ENCODE data around the gene SLC28A3.

The SLC28A3 gene

DNA sequence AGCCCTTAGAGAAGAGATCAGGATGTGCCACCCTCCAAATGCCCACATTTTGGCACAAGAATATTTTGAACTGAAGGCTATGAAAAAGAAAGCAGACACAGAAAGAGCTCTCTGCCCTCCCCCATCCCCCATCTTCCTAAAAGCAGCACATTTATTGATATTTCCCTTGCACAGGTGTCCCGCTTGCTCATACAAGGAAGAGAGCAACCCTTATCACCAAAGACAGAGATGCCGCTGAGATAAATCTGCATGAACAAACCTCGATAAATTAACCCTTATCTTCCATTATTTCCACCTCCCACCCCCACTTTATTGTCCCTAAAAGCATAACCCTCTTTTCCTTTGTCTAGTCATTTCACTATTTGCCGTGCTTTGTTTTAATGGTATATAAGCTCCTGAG is 1.8 kb downstream of the SLC28A3 start:
- DNase-seq, result no peak

DNA sequence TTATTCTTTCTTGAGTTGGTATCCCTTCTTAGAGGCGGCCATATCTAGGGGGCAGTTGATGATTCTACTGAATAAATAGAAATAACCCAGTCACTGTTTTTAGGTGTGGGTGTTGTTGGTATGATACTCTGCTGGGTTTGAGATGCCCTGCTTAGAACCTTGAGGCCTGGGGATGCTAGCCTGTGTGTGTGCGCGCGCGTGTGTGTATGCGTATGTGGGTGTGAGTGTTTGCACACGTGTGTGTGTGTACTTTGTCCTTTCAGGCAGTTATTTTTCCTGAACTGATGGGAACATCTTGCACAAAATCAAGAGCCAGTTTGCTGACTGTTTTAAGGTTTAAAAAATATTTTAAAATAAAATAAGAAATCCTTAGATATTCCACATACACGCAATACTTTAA is 3.3 kb downstream of the SLC28A3 start:
- no peak for DNase-seq

DNA sequence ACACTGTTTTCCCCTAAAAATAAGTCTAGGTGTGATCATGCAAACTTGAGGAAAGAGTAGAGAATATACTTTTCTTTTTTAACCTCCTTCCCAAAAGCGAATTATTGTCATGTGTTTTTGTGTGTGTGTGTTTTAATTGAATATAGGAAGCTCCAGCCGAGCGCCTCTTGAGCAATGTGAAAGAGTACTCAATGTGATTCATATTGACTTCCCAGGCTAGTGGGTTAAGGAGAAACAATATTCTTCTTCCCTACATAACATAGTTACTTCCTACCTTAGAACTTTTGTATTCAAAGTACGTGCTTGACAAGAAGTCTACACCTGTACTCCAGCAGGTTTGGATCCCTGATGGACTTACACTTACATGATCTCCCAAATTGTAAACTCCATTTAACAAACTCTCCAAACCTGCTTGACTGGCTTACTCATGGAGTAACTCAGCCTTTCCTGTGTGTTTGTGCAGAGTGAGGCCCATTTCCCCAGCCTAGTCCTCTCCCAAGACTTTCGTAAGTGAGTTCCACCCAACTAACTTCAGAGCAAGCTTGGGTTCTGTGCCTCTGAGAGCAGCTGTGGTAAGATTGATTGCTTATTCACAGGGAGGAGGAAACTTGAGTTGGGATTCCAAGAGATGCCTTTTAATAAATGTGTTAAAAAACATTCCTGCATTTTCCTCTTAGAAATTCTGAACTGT is 9.3 kb downstream of the SLC28A3 start:
- no peak for DNase-seq

DNA sequence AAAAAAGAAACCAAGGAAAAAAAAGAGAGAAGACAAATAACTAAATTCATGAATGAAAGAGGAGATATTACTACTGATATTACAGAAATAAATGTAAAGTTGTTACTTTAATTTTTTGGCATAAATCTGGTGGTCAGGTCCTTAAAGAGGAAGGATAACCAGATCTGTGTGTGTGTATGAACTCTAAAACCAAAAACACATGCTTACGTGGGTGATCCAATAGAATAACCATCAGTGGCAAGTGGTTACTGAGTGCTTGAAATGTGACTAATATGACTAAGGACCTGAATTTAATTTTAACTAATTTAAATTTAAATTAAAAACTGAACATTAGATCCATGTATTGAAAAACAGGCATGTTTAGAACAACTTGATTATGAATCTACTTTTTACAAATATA is 10.3 kb downstream of the SLC28A3 start:
- no peak for DNase-seq

DNA sequence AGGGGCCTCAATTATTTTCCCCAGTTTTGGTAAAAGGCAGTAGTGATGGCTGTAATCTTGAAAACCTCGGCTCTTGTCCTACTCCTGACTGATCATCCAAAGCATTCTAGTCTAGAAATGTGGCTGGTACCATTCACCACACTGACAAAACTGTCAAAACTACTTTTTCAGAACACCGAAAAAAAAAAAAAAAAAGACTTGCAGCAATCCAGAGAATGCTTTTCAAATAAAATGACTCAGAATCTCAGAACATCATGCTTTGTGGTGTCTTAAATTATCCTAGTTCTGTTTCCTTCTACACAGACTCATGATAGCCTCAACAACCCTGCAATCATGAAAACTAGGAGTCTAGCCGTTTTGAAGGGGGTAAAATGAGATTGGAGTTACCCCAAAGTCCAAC is 13.4 kb downstream of the SLC28A3 start:
- DNase-seq, result no peak

DNA sequence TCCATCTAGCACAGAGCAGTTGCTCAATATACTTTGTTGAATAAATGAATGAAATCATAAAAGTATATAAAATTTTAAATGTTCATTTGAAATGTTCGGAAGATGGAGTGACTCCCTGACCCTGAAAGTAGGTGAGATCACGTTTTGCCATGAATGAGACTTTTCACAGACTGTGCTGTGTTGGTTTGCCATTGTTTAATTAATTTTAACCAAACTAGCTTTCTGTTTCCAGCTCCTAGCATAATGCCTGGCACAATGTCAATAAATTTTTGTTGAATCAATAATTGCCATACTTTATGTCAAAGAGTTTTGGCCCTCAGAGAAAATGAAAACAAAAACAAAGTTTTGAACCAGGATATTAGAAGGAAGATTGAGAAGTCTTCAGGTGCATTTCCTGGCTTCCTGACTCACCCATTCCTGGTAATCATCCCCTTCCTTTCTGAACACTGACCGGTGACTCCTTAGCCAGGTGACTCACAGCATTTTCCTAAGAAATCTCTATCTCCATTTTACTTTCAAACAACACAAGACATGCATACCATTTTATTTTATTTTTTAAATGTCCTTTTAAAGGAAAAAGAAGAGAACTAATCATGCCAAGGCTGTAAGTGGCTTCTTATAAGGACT is 15.1 kb downstream of the SLC28A3 start:
- no peak for DNase-seq

DNA sequence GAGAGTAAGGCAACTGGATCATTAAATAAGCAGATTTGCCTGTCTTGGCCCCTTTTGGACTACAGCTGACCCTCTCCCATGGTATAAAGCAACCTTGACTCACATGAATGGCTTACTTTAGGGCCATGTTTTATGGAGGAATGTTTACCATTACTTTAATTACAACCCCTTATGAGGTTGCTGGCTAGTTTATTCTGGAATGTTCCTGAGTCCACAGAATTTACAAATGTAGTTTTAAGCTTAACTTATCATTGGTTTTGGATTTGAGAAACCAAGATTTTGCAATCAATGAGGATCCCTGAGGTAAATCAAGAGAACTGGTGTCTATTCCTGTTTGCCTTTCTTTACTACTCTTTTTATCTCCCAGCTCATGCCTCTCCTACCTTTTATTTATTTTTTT is 15.7 kb downstream of the SLC28A3 start:
- no peak for DNase-seq

DNA sequence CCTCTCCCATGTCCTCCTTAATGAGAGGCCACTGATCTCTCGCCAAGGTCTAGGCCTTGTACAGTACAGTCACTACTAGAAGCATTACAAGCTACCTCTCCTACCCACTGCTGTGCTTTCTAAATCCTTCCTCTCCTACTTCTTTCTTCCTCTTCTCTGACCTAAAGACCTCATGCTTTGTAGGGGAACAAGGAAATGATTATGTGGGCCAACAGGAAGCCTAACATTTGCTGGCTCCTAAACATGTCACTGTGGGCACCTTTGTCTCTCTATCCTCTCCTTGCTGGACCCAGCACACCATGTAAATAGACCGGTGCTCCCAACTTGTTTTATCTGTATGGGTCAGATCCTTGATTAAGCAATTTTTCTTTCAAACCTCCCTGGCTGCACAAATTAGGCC is 16.7 kb downstream of the SLC28A3 start:
- no peak for DNase-seq

DNA sequence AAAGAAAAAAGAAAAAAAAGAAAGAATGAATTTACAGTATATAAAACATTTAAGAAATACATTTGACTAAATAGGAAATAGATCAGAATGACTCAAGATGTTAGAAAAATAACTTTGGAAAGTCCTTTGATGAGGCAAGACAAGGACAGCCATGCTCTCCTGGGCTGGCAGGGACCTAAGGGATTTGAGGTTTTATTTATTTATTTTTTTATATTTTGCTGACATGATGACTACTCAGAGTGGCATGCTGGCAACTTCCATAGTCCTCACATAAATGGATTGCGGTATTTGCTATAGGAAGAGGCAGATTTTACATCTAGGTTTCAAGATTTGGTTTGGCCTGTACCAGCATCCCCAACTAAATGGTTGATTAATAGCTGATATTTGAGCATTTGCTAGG is 17.7 kb downstream of the SLC28A3 start:
- no peak for DNase-seq

DNA sequence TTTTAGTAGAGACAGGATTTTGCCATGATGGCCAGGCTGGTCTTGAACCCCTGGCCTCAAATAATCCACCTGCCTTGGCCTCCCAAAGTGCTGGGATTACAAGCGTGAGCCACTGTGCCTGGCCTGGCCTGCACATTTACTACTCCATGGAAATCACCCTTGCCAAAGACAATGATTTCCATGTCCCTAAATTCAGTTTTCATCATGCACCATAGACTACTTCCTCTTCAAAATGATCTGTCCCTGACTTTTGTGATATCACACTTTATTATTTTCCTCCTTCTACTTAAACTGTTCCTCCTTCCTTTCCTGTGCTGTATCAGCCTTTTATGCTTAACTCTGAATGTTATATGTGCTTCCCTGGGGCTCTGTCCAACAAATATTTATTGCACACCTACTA is 20.3 kb downstream of the SLC28A3 start:
- no peak for DNase-seq

DNA sequence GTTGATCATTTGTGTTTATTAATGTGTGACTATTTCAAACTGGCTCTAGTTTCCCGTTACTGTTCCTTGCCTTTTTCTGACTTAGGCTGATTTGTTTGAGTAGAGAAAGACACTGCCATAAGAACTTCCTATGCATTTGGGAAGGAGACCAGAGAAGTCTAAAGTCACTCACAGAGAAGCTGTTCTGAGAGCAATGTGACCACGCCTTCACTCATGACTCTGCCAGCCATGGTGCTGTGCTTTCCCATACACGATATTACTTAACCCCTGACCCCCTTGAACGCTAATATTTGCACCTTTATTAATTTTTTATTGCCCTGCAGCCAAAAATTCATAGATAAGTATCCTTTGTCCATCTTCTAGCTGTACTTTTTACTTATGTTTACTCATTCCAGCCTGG is 20.9 kb downstream of the SLC28A3 start:
- no peak for DNase-seq

DNA sequence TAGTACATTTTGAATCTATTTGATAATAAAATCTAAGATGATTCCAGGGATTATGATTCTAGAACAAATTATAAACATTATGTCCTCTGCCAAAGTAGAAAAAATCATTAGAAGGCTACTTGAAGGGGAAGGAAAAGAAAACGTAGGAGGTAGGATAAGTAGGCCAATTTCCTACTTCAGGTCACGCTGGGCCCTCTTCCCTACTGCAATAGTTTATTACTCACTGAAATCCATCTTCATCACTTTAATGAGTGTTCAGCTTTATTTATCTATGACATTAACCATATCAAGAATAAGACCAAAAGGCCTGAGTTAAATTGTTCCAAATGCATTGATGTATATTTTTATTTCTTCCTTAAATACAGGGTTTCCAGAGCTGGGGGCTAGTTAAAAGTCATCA is 21.6 kb downstream of the SLC28A3 start:
- DNase-seq, result no peak

DNA sequence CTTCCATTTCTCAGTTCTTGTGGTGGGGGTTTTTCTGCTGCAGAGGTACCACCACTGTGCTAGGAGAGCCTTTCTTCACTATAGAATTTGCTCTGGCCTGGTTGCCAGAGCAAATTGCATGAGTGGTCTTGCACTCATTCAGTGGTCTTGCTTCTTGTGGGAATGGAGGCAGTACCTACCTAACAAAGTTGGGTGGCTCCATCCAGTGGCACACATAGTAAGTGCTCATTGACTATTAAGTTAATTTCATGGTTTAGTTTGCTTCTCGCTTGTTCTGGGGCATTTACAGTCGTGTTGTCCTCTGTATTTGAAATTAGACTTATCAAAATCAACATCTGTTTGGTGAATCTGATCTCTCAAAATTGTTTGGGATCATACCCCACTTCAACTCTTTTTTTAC is 23.0 kb downstream of the SLC28A3 start:
- DNase-seq, result no peak

DNA sequence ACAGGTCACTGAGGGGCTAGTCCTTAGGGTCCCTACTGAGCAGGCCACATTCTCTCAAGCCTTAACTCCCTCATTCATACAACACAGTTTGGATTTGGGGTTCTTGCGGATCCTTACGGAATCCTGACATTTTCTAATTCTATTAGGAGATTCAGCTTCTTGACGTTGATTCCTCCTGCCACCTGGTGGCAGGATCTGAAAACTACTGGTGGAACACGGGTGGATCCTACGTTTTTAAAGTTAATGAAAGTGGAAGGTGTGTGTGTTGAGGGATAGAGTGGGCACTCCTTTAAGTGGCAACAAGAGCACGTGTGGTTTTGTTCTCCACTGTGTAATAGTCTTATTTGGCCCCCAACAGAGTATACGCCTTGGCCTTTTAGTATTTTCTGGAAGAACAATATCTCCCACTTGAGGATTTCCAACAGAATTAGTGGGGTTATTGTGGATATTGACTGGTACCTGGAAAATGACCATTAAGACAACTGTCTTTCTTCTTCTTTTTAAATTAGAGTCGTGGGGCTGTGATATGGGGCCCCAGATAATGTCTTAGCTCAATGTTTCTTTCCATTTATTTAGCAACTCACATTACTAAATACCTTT is 25.2 kb downstream of the SLC28A3 start:
- DNase-seq, result no peak

DNA sequence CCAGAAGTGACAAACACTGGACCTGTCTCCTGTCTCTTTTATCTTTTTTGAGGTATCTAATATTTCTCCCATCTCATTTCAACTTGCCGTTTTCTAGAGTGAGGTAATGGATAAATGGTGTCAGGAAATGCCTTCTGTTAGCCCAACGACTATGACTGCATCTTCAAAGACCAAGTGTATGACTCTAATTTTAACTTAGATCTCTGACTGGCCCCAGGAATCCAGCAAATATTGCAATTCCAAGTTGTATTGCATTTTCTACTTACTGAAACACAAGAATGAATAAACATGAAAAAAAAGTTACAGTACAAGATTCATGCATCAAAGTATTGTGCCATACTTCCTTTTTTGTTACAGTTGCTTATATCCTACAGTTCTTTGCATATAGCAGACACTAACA is 26.3 kb downstream of the SLC28A3 start:
- no peak for DNase-seq

DNA sequence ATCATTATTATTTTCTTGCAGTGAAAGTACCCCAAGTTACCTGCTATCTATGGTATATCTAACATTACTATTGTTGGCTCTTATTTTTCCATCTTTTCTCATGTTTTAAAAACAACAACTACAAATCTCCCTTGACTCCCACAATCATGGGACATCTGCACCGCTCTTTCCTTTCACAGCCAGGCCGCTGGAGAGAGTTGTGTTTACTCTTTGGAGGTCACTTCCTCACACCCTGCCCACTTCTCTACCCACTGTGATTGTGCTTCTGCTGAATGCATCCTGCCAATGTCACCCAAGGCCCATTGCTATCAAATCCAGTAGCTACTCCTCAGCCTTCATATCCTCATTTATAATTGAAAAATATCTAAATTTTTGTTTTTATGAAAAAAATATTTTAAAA is 29.7 kb downstream of the SLC28A3 start:
- no peak for DNase-seq

DNA sequence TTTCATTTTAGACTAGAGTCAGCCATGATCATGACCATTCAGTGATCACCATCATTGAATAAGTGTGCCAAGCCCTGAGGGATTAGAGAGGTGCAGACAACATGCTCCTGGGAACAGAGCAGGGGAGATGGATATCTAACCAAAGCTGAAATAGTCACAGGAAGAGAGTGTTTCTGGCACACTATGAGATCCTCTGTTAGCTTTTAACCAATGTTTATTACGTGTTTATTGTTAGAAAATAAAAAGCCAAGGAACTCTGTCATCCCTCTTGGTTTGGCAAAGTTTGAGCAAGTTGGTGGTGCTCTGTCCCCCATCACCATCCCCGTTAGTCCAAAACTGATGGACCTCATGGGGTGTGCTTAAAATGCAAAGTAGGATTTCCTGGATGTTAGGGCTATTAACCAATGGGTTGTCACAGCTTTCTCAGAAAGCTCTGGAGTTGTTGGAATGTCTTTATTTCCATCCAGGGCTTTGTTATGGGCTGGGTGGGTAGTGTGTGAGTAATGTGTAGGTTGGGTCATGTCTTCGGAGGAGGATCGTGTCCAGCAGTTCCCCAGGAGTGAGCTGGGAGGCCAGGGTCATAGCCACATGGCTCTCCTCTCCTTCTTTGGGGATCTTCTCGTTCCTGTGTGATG is 34.9 kb downstream of the SLC28A3 start:
- DNase-seq, result no peak

DNA sequence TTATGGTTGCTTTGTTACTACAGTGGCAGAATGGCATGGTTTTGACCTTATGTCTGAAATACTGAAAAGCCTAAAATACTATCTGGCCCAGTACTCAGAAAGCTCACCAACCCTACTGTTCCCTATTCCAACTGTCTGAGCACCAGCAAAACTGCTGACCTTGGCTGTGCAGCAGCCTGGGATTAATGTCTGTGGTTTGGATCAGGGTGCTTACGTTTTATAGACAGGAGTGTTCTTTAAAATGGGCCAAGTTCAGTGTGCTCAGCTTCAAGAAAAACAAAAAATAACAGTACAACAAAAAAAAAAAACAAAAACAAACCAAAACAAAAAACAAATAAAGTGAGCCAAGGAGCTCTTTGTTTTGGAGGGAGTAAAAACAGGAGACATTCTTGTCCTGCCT is 36.4 kb downstream of the SLC28A3 start:
- DNase-seq, result no peak

DNA sequence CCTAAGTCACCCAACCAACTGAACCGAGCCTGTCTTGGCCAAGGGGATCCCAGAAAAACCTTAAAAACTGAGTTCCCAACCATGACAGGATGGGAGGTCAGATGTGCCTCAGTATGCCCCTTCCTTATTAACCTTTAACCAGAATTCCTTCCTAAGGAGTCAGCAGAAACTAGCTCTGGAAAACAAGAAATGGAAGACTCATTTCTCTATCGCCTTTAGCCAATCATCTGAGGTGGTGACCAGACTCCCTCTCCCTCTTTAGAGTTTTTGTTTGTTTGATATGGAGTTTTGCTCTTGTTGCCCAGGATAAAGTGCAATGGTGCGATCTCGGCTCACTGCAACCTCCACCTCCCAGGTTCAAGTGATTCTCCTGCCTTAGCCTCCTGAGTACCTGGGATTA is 37.5 kb downstream of the SLC28A3 start:
- no peak for DNase-seq

DNA sequence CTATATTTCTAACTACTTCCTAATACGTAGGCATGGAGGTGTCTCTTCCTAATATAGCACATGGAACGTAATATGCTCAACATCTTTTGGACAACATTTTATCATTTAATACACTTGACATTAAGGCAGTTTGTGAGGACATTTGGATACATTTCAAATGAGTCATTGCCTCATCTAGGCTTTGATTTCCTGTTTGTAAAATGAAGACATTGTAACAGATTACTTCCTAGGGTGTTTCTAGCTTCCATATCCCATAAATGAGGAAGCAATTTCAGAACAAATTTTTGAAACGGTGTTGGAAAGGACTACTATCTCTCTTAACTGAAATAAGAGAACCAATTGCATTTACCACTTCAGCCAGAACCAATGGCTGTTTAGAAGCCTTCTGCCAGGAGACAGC is 38.7 kb downstream of the SLC28A3 start:
- no peak for DNase-seq

DNA sequence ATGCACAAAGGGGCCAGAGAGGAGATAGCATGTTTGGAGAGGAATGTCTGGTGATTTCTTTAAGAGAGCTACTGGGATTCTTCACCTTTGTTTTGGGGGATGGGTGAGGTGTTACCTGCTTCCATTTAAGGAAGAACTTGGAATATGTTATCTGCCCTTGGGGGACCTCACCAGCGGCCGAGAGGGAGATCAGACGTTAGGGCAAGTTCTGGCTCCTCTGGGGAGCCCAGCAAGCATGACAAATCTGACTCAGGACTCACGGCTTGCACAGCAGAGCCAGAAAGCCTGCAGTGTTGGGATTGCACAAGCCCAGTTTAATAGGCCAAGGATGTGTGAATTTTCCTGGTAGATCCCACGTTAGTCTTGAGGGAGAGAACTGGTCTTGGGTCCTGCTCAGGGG is 40.3 kb downstream of the SLC28A3 start:
- DNase-seq, result no peak

DNA sequence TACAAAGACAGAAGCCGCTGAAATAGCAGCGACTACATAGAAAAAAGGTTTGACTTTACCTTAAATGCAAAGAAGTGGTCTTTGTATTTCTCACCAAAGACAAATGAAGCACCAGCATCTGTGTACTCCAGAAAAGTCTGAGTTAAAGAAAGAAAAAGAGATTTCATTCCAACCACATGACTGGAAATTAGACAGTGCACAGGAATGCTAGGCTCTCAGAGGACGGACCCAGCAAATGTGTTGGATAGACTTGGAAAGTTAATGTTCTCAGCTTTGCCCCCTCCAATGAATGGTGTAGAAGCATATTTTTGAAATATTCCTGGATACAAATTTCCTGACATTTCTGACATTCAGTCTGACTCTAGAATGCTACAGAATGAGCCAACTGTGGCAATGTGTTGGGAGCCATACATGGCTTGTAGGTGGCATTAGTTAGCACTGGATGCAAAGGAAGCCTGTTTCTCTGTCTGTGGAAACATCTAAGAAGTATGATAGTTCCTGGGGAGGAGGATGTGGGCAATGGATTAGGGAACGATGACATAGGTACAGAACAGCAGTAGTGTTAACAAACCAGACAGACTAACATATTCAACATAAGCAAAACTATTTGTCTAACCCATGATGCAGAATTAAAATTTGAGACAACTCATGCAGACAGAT is 43.3 kb downstream of the SLC28A3 start:
- no peak for DNase-seq

DNA sequence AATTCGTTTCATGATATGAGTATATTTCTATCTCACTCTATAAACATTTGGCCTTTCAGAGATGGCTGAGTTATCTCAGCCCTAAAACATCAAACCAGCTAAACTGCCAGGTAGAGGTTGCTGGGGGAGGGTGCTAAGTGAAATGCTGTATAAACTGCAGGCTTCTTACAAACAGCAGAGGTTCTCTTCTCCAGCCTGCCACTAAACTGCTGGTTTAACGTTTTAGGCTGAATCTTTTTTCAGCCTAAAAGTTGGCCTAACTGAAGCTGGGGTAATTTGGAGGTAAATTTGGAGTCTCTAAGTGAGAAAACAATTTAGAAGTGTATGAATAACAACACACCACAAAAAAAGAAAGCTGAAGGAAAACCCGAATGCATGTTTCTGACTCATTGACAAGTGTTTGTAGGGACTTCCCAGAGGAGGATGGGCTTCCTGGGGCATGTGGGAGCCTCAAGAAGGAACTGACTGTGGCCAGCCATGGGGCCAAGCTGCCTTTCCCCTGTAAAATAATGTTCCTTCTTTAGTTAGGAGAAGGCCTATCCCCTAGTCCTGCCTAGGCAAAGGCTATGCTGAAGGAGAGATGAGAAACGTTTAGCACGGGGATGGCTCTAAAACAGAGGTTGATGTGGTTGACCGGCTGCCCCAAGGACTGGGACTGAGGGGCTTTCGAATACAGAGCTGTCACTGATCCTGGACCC is 44.3 kb downstream of the SLC28A3 start:
- no peak for DNase-seq

All from SHP77 treated with DMSO at 0.1 percent for 48 hours (cell line).